SU-DHL-6 (cell line): ENCODE data around the gene OR2L3.
"Not testable (repeated sequence)": the region's sequence is repeated elsewhere in the genome, so short reads cannot be mapped to it uniquely, and the experiment has no call there.

Experiments used
- H2AFZ ChIP-seq: fragments of 200-600 bp; sonication (generic); 2 replicates; pipeline ENCODE4 v1.6.1; 2014; ENCODE audit warnings: low read depth, mild to moderate bottlenecking, moderate library complexity, mixed read lengths, antibody characterized with exemption, low read length; ENCODE audit not compliant: severe bottlenecking
- H3F3A ChIP-seq: fragments of 200-600 bp; shearing (Covaris generic); 2 replicates; pipeline ENCODE4 v1.6.0; 2016; ENCODE audit warnings: antibody characterized with exemption, mild to moderate bottlenecking; ENCODE audit not compliant: insufficient read depth
- H3K27ac ChIP-seq: fragments of 200-600 bp; sonication (generic); 2 replicates; pipeline ENCODE4 v1.5.1; 2016; ENCODE audit warnings: low read depth, mild to moderate bottlenecking, low read length, moderate library complexity, mixed read lengths
- H3K27me3 ChIP-seq: fragments of 200-600 bp; sonication (generic), shearing (Covaris generic); 2 replicates; pipeline ENCODE4 v1.6.0; 2014; ENCODE audit warnings: mild to moderate bottlenecking, low read length
- H3K36me3 ChIP-seq: fragments of 200-600 bp; sonication (generic); 2 replicates; pipeline ENCODE4 v1.6.1; 2014; ENCODE audit warnings: mild to moderate bottlenecking, low read length, mixed read lengths
- H3K4me2 ChIP-seq: fragments of 300-600, 200-600 bp; shearing (Covaris generic), sonication (generic); 2 replicates; pipeline ENCODE4 v1.6.0; 2014; ENCODE audit warnings: low read length, low read depth, mild to moderate bottlenecking; ENCODE audit not compliant: poor library complexity, severe bottlenecking
- H3K4me3 ChIP-seq: fragments of 200-600 bp; sonication (generic); 2 replicates; pipeline ENCODE4 v1.5.1; 2014; ENCODE audit warnings: antibody characterized with exemption, low read length, mild to moderate bottlenecking, mixed read lengths; ENCODE audit not compliant: insufficient read depth, poor library complexity, severe bottlenecking
- H3K79me2 ChIP-seq: fragments of 200-600 bp; sonication (generic); 2 replicates; pipeline ENCODE4 v1.6.1; 2014; ENCODE audit warnings: mild to moderate bottlenecking, low read length, moderate library complexity; ENCODE audit not compliant: insufficient read depth
- H3K9ac ChIP-seq: fragments of 200-600 bp; sonication (generic); 2 replicates; pipeline ENCODE4 v1.7.0; 2014; ENCODE audit warnings: mild to moderate bottlenecking, low read length
- H3K9me2 ChIP-seq: fragments of 200-600 bp; sonication (generic); replicated peaks from 2 replicates; pipeline ENCODE4 v1.6.1; 2014; ENCODE audit warnings: low read length; ENCODE audit not compliant: insufficient read depth
- H3K9me3 ChIP-seq: fragments of 200-600 bp; sonication (generic); 2 replicates; pipeline ENCODE4 v1.6.1; 2014; ENCODE audit warnings: low read length, mixed read lengths; ENCODE audit not compliant: insufficient read depth
- H4K20me1 ChIP-seq: fragments of 200-600 bp; sonication (generic); 2 replicates; pipeline ENCODE4 v1.6.1; 2014; ENCODE audit warnings: low read depth, mild to moderate bottlenecking, antibody characterized with exemption, low read length, moderate library complexity, mixed read lengths
- CTCF ChIP-seq: fragments of 200-600 bp; sonication (generic); IDR thresholded peaks from one replicate; pipeline ENCODE4 v1.5.1; 2017; ENCODE audit warnings: antibody characterized with exemption, mild to moderate bottlenecking, low read length, moderate library complexity; ENCODE audit not compliant: insufficient read depth, poor library complexity, severe bottlenecking
- EZH2phosphoT487 ChIP-seq: fragments of 200-600 bp; sonication (generic), shearing (Covaris generic); conservative IDR thresholded peaks from 2 replicates; pipeline ENCODE4 v1.6.1; 2018; ENCODE audit warnings: mild to moderate bottlenecking, antibody characterized with exemption, low read length, moderate library complexity, mixed read lengths

The OR2L3 gene

GRCh38 chr1:248055261-248055660, 8.6 kb downstream of the OR2L3 start:
- no peak overlapping the region for H3K27ac ChIP-seq
- H3K4me3 ChIP-seq, result no peak overlapping the region
- TF ChIP-seq EZH2phosphoT487 (no peak), CTCF (no peak)
- no peaks in the 10 kb centered on the region for H3K9me2 ChIP-seq
- H4K20me1 ChIP-seq, result no peaks in the 10 kb centered on the region
- H3K4me2 ChIP-seq, result no peak overlapping the region
- no peak overlapping the region for H2AFZ ChIP-seq
- no peaks in the 10 kb centered on the region for H3K36me3 ChIP-seq
- H3K79me2 ChIP-seq, result no peaks in the 10 kb centered on the region
- no peaks in the 10 kb centered on the region for H3K9me3 ChIP-seq
- no peak overlapping the region for H3K9ac ChIP-seq
- H3F3A ChIP-seq, result no peaks in the 10 kb centered on the region
- no peaks in the 10 kb centered on the region for H3K27me3 ChIP-seq

GRCh38 chr1:248065071-248065470, 18.4 kb downstream of the OR2L3 start:
- Histone ChIP-seq H3K4me3 (no peak overlapping the region), H3K36me3 (no peaks in the 10 kb centered on the region), H3K9ac (no peak overlapping the region)

GRCh38 chr1:248065604-248066003, 19.0 kb downstream of the OR2L3 start:
- H3K9me3 ChIP-seq, result no peaks in the 10 kb centered on the region
- H3K4me2 ChIP-seq, result no peak overlapping the region
- H4K20me1 ChIP-seq, result no peaks in the 10 kb centered on the region
- H3K27me3 ChIP-seq, result no peaks in the 10 kb centered on the region
- H3K27ac ChIP-seq, result no peak overlapping the region
- no peak overlapping the region for H3K9ac ChIP-seq
- H3K4me3 ChIP-seq, result no peak overlapping the region
- H3F3A ChIP-seq, result no peaks in the 10 kb centered on the region
- H3K9me2 ChIP-seq, result no peaks in the 10 kb centered on the region
- TF ChIP-seq EZH2phosphoT487 (no peak), CTCF (no peak)
- H3K79me2 ChIP-seq, result no peaks in the 10 kb centered on the region
- H3K36me3 ChIP-seq, result no peaks in the 10 kb centered on the region
- H2AFZ ChIP-seq, result no peak overlapping the region

More at GRCh38 chr1:248065071-248065470, 18.4 kb downstream of the OR2L3 start:
- H3K27ac ChIP-seq, result no peak overlapping the region
- TF ChIP-seq CTCF (no peak), EZH2phosphoT487 (no peak)
- H3K9me3 ChIP-seq, result no peaks in the 10 kb centered on the region
- H3K27me3 ChIP-seq, result no peaks in the 10 kb centered on the region
- no peaks in the 10 kb centered on the region for H3K79me2 ChIP-seq
- H3K9me2 ChIP-seq, result no peaks in the 10 kb centered on the region
- no peaks in the 10 kb centered on the region for H4K20me1 ChIP-seq
- no peak overlapping the region for H3K4me2 ChIP-seq
- no peaks in the 10 kb centered on the region for H3F3A ChIP-seq
- H2AFZ ChIP-seq, result no peak overlapping the region

GRCh38 chr1:248083864-248084263, 37.2 kb downstream of the OR2L3 start:
- H2AFZ ChIP-seq, H3K9me3 ChIP-seq, H3F3A ChIP-seq, H3K27me3 ChIP-seq, H3K4me3 ChIP-seq, H4K20me1 ChIP-seq, H3K4me2 ChIP-seq, H3K27ac ChIP-seq, H3K79me2 ChIP-seq, H3K9ac ChIP-seq, H3K36me3 ChIP-seq, H3K9me2 ChIP-seq: not testable (repeated sequence)
